ENCODE measurements around the gene MESP1.

MESP1 gene

DNA sequence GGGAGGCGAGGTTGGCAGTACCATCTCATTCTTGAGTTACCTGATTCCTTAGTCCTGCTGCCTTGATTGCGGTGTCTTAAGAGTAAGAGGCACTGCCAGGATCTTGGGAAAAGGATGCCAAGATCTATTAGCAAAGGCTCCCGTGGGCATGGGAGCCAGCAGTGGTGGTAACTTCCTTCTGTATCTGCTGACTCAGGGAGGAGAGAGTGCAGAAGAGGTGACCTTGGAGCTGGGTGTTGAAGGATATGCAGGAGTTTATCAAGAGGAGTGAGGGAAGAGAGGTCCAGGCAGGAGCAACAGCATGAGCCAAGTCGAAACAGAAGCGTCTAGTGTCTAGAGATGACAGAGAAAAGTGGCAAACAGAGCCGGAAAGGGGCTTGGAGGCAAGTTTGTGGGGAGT, 29.6 kb upstream of the MESP1 start:
- FAIRE-seq, result no peak

DNA sequence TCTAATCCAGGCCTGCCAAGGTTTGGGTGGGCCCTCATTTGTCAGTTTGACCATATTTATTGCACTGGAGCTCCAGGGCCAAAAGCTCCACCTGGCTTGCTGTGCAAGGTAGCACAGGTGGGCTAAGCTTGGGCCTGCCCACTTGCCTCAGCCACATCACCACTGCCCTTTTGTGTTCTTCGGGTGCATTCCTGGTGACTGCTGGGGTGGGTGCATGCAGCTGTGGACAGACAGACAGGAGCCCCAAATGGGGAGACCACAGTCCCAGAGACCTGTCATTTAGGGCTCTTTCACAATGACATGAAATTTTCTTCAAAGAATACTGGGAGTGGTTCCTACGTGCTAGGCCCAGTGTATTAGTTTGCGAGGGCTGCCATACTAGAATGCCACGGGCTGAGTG, 27.8 kb upstream of the MESP1 start:
- no peak for FAIRE-seq

DNA sequence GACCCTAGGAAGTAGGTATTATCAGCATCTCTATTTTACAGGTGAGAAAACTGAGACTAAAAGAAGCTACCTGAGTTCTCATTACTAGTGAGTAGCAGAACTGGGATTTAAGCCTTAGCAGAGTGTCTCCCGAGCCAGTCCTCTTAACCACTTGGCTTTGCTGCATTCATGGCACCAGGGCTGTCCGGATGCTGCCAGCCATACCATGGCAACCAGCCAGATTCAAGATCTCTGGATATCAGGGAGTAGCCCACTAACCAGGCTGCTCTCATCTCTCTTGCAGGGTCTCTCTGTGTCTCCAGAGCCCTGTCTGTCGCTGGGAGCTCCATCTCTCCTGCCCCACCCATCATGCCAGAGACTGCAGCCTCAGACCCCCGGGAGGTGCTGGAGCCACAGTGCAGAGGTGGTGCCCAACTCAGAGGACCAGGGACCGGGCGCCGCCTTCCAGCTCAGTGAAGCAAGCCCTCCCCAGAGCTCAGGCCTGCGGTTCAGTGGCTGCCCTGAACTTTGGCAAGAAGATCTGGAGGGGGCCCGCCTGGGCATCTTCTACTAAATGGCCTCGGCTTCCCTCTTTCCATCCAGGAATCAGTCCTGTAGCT, 26.8 kb upstream of the MESP1 start:
- no peak for FAIRE-seq

DNA sequence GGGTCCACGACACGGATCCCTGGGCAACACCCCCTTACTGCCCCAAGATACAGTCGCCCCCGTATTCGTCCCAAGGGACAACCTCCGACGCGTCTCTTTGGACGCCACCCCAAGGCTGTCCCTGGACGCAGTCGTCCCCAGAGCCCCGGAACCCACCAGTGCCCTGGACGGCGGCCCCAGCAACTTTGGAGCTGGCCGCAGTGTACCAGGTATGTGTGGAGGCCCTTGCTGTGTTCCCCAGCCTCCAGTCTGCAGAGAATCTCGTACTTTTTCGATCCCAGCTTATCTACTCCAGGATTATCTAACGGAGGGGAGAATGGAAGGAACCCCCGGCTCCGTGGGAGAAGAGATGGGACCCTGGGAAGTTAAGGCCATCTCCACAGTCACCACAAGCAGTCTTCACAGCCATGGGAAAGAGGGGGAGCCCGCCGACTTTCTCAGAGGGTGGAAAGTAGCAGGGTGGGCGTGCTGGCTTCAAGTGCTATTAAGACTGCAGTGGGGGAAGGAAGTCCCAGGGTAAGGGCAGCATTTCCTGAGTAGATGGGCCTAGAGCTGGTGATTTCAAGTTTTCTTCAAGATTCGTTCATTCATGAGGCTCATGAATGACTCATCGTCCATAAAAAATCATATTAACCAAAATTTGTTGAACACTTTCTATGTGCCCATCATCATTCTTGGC, 26.2 kb upstream of the MESP1 start:
- no peak for FAIRE-seq

DNA sequence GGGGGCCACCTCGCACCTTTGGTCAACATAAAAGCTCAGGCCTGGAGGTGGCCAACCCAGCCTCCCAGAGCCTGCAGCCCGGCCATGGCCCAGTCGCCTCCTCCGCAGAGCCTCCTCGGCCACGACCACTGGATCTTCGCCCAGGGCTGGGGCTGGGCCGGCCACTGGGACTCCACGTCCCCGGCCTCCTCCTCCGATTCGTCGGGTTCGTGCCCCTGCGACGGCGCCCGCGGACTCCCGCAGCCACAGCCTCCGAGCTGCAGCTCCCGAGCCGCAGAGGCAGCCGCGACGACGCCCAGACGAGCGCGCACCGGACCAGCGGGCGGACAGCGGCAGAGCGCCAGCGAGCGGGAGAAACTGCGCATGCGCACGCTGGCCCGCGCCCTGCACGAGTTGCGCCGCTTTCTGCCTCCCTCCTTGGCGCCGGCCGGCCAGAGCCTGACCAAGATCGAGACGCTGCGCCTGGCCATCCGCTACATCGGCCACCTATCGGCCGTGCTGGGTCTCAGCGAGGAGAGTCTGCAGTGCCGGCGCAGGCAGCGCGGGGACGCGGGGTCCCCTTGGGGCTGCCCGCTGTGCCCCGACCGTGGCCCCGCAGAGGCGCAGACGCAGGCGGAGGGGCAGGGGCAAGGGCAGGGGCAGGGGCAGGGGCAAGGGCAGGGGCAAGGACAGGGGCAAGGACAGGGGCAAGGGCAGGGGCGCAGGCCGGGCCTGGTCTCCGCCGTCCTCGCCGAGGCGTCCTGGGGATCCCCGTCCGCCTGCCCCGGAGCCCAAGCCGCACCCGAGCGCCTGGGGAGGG, 25.4 kb upstream of the MESP1 start, which contains the start of gene MESP2:
Gene MESP2, plus strand, starts transcription at position 59 of the 799 bp plus-strand sequence. Its CDS starts 26 bp downstream, at position 85.
- FAIRE-seq, result no peak

DNA sequence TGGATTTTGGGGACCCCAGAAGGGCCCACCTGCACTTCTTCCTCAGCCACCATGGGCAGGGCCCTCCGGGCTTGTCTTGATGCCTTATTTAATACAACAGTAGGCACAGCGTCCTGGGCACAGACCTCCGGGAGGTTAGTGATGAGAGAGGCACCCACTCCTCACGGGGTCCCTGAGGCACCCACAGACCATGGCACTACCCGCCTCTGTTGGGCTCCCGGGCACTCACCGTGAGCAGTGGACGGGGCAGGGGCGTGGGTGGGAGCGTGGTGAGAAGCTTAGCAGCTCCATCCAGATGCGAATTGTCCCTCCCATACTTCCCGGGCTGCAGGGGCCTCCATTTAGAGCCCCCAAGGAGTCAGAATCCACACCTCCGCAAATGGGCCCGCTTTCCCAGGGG, 24.8 kb upstream of the MESP1 start:
- FAIRE-seq, result no peak

DNA sequence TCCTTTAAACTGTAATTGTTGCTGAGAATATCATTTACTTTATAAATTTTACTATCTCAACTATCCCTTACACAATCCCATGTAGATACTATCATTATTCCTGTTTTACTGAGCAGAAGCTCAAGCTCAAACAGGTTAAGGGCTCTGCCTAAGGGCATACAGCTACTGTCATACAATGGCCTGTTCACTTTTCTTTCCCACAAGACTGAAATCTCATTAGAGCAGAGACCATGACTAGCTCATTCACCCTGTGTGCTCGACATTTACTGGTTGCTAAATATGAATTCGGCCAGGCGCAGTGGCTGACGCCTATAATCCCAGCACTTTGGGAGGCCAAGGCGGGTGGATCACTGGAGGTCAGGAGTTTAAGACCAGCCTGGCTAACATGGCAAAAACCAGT, 23.4 kb upstream of the MESP1 start:
- no peak for FAIRE-seq

DNA sequence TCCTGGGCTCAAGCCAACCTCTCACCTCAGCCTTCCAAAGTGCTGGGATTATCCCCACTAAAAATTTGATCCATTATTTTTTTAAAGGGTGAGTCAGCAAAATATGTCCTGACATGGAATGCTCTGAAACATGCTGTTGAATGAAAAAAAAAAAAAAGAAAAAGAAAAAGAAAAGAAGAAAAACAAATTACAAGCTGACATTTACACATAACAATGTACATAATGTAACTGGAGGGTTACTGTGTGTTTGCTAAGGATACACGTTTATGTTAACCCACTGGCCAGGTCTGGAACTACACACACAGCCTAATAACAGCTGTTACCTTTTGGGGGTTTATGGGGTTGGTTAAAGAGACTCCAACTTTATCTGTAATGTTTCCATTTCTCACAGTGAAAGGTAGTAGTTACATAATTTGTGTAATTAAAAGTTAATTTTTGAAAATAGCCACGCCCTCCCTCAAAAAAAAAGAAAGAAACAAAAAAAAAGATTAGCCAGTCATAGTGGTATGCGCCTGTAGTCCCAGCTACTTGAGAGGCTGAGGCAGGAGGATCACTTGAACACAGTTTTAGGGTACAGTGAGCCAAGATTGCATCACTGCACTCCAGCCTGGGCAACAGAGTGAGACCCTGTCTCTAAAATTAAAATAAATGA, 22.0 kb upstream of the MESP1 start:
- no peak for FAIRE-seq

DNA sequence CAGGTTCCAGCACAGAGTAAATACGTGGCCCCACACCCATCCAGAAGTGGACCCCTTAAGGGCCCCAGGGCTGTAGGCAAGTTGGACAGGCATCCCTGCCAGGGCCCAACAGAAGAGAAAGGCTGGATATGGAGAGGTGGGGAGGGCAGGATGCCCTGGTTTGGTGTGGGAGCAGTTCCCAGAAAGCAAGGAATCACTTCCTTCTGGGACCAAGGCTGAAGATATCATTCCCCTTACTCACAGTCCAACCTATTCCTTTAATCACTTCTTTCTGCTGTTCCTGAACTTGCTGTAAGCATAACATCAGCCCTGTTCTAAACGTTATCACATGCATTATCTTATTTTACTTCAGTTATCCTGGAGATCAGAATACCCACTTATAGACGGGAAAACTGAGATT, 19.0 kb upstream of the MESP1 start:
- no peak for FAIRE-seq

DNA sequence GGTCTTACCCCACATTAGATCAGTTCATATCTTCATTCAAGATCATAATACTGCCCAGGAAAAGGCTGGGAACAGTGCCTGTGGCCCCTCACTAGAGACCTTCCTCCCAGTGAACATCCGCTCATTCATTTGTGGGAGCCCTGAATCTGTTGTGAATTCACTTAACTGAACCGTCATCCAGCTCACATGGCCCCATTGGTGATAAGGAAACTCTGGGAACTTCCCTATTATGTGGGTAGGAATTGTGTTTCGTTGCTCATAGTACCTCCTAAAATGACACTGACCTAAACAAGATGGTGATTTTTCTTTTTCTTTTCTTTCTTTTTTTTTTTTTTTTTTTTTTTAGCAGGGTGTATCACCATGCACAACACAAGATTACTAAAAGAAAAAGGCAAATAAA, 18.3 kb upstream of the MESP1 start:
- no peak for FAIRE-seq

DNA sequence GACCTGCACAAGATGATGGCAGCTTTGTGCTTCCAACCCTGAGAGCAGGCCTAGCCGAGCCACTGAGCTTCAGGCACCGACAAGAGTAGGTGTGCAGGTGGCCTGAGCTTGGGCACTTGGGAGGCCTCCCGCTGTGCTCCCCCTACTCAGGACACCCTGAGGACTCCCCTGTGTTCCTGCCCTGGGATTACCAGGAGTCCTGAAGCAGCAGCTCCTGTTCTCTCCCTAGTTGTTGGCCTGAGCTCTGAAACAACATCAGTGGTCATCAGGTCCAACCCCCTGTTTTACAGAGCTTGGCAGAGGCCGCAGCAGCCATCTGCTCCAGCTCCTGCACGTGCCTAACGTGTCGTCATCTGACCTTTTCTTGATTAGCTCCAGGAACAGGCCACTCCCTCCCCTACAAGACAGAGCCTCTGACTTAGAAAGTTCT, 17.0 kb upstream of the MESP1 start:
- FAIRE-seq, result no peak

DNA sequence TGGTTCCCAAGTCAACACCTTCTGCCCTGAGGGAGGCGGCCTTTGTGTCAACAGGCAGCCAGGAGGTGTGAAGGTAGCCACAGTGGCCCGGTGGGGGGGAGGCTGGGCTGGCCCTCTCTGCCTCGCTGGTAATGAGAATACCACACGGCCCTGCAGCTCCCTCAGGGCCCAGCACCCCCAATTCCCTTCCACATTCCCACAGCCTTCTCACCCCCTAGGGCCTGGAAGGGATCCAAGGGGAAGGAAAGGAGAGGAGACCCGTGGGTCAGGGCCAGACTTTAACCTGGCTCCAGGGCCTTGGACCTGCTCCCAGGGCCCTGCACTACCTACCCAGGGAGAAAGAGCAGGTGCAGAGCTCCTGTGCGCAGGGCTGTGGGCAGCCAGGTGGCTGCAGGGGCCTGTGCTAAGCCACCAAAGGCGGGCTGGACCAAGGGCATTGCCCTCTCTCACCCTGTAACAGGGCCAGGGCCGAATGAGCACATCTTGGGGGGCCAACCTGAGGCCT, 16.4 kb upstream of the MESP1 start:
- FAIRE-seq, result no peak

DNA sequence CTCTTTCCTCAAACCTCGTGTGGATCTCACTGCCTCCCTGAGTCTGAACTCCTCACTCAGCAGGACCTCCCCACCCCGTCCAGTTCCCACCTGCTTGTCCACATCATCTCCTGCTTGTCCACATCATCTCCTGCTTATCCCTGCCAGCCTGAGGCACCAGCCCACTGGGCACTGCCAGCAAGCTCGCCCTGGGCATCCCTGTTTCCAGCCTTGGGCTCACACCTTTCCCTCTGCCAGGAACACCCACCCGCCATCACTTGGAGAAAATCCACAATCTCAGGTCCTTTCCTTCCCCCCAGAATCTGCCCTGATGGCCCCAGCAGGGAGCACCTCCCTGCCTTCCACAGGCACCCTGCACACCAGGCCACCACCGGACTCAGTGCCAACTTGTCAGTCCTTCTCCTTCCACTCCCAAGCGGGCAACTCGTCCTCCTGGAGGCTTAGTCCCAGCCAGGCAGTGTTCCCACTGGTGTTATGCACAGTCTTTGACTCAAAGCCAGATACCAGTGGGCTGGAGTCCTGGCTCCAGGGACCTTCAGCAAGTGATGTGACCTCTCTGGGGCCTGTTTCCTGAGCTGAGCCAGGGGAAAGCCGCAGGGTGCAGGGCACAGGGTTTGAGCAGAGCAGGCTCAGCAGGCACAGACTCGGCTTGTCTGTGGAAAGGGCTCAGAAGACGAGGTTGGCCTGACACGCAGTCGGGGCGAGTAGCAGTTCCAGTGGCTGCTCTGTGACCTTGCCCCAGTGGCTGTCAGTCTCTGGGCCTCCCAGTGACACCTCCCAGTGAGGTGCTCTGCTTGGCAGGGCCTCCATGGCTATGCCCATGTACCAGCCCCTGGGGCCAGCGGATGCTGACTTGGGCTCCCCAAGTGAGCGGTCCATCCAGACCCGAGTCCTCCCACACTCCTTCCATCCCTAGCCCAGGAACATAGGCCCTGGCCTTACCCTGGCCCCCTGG, 15.6 kb upstream of the MESP1 start:
- no peak for FAIRE-seq

DNA sequence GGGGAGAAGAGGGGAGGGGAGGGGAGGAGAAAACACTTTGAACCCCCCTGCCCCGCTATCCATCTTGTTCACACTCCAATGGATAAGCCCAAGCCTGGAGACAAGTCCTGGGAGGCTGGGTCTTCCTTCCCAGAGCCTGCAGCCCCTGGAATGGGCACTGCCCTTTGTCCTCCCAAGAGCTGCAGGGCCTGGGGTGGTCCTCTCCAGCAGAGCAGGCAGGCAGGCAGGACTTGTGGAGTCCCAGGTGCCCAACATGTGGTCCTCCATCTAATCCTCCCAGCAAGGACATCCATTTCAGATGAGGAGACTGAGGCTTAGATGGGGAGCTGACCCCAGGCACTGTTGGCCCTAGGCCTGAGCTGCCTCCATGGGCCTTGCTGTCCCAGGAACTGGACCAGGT, 14.6 kb upstream of the MESP1 start:
- no peak for FAIRE-seq

DNA sequence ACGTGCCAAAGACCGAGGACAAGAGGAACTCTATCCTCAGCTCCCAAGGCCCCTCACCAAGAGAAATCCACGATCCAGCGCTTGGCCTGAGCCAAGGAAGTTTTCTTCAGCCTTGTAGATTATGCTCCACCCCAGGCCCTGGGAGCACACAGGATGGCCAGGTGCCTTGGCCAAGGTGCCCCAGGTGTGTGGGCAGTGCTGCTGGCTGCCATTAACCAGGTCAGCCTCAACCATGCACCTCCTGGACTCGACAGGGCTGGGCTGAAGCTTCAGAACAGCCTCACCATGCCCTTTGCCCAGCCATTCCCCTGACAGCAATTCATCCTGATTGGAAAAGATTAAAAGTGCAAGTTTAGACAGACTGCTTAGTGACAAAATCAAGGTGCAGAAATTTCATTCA, 10.9 kb upstream of the MESP1 start:
- no peak for FAIRE-seq

DNA sequence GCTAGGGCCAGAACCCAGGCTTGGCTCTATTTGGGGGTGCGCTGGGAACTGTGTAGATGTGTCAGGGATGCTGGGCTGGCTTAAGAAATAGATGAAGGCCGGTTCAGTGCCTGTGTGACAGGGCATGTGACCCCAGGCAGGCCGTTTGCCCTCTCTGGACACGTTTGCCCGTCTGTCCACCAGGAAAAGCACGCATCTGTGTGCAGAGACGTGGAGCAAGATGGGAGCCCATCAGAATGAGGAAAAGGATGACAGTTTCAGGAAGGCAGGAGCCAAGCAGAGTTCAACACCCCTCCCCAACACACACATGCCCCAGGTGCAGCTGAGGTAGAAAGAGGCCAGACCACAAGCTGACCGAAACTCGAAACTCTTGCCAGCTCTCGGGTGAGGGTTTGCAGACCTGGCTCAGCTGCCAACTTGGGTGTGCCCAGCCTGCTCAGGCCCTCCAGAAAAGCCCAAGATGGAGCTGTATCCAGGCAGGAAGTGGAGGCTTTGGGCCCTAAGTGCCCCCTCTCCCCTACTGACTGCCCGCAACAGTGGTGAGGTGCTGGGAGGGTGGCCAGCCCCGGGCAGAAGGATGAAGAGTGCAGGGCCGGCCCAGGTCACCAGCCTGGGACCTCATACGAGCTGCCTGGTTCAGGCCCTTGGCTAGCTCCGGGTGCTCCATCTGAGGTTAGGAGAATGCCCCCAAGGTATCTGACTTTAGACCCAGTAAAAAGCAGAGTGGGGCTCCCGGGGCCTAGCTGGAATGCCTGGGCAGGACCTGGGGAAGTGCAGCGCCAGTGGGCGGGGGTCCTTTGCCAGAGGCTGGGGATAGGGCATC, 10.2 kb upstream of the MESP1 start:
- FAIRE-seq, result no peak

DNA sequence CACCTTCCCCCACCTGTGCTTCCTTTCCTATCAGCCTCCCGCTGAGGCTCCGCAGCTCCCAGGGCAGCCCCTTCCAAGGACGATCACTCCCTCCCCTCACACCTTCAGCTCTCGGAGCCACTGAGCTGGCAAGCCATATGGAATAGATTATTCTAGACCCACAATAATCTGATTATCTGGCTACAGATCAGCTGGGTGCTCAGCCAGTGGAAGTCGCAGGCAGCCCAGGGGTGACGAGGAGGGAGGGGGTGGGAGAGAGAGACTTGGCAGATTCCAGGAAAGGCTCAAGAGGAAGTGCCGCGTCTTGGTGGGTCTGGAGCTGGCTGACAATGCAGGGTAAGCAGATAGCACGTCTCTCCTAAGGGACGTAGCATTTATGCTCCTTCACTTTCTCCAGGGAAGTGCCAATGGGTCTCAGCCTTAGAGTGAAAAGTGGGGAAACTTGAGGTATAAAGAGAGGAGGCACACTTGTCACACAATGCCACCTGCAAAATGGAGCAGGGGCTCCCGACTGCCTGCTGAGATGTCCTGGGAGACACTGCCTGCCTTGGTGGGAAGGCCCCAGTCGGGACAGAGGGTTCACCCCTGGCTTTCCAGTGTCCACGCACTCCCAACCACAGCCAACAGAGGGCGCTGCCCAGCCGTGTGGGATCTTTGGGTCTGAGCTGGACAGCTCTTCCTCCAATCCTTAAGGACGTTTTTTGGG, 9.4 kb upstream of the MESP1 start:
- FAIRE-seq, result no peak

DNA sequence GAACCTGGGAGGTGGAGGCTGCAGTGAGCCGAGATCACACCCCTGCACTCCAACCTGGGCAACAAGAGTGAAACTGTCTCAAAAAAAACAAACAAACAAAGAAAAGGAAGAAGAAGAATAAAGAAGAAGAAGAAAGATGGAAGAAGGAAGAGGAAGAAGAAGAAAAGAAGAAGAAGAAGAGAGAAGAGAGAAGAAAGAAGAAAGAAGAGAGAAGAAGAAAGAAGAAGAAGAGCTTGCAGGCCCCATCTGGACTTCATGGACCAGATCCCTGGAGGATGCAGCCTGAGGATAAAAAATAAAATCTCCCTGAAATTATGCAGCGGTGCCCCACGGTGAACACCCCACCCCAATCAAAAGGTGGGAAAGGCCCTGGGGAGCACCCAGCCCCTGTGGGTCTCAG, 8.8 kb upstream of the MESP1 start:
- no peak for FAIRE-seq

DNA sequence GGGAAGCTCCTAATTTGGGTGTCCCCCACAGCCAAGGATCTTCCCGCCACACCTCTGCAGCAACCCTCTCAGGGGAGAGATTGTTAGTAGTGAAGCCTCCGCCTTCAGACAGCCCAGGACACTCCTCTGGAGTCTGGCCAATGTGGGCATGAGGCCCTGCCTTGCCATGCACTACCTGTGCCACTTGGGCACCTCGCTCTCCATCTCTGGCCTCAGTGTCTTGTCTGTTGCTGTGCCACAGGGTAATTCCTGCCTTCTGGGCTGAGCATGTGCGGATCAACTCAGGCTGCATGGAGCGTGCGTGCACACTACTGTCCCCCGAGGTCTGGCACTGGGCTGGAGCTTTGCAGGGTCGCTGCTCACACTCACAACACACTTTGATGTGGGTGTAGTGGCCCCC, 7.9 kb upstream of the MESP1 start:
- FAIRE-seq, result no peak

DNA sequence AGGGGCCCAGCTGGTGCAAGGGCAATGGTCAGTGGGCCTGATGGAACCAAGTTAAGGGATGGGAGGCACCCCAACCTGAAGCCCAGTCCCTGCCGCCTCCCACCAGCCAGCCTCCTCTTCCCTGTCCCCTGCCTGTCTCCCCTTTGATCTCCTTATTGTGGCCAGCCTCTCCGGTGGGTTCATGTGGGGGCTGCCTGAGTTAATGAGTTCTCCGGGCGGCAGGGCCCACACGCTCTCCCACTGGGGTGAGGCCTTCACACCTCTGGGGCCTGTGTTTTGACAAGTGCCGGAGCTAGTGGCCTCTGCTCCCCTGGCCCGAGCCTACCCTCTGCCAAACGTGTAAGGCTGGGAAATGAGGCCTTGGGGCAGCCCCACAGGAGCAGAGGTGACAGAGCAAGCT, 7.2 kb upstream of the MESP1 start:
- FAIRE-seq, result no peak

DNA sequence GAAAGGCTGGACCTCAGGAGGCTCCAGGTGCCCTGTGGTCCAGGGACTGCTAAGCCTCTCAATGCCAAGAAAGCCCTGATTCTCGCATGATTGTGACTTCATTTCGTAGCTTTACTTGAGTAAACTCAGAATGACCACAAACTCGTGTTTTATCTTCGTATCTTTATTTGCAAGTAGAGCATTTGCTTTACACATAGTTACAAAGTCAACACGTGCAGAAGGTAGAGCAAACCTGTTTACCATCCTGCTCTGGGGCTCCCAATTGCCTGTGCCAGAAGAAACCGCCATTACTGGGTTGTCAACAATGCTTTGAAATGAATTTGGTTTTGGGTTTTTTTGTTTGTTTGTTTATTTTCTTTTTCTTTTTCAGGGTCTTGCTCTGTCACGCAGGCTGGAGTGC, 5.8 kb upstream of the MESP1 start:
- FAIRE-seq, result no peak

All from TTC549 (cell line).